C4-2B (cell line): ENCODE results near the gene GOLM1.

Source experiments
- ZFX ChIP-seq: fragments of 450-650 bp; IDR thresholded peaks from 2 replicates; pipeline ENCODE4 v1.6.1; 2017
- TF ChIP-seq, protein P1 (sequence below): fragments of 450-650 bp; conservative IDR thresholded peaks from 2 replicates; pipeline ENCODE4 v1.5.1; 2017; ENCODE audit warnings: mild to moderate bottlenecking

DNA sequence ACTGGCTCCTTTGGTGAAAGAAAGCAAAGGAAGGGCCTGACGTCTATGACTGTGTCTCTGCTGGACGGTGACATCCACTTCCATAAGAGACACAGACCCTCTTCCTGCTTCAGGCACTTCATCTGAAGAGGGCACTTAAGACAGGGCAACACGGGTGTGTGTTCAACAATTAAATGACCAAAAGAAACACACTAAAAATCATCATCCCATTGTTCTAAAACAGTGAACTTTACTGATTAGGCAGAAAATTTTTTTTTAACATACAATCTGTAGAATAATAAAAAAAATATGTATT, 58.5 kb downstream of the GOLM1 start:
- TF ChIP-seq, protein P1, sequence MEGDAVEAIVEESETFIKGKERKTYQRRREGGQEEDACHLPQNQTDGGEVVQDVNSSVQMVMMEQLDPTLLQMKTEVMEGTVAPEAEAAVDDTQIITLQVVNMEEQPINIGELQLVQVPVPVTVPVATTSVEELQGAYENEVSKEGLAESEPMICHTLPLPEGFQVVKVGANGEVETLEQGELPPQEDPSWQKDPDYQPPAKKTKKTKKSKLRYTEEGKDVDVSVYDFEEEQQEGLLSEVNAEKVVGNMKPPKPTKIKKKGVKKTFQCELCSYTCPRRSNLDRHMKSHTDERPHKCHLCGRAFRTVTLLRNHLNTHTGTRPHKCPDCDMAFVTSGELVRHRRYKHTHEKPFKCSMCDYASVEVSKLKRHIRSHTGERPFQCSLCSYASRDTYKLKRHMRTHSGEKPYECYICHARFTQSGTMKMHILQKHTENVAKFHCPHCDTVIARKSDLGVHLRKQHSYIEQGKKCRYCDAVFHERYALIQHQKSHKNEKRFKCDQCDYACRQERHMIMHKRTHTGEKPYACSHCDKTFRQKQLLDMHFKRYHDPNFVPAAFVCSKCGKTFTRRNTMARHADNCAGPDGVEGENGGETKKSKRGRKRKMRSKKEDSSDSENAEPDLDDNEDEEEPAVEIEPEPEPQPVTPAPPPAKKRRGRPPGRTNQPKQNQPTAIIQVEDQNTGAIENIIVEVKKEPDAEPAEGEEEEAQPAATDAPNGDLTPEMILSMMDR, result no peak
- no peak for TF ChIP-seq ZFX
